Fibroblast of skin of abdomen (primary cell): ENCODE results near the gene RAF1. TPM values are rescaled to one million over a fixed set of nuclear protein-coding genes. Genes with fewer than 3 reads are reported as not detected.
"Not testable (repeated sequence)": the region's sequence is repeated elsewhere in the genome, so short reads cannot be mapped to it uniquely, and the experiment has no call there.

ENCODE experiments used
- DNase-seq: peaks from one replicate; pipeline ENCODE4 v3.0.0-alpha.2; 2013
- polyA plus RNA-seq, 2 experiments: library from polyadenylated mRNA; unstranded; fragments of 120-200 nt; gene quantifications; one replicate each; pipeline ENCODE4 v1.2.1, GENCODE V29; 2013; ENCODE audit not compliant: insufficient read length in 2 of 2

RAF1 gene
- polyA plus RNA-seq (2013, experiment 1 of 2; ENCODE audit: insufficient read length) = 71.4 TPM
- 65.9 TPM for polyA plus RNA-seq (2013, experiment 2 of 2; ENCODE audit: insufficient read length)

- DNase-seq = peak; percentile 98
Measured at GRCh38 chr3:12663936-12664908, at the start of gene RAF1. TSS of gene RAF1 (minus strand) at chr3:12664117. CDS start at chr3:12618721, 45,396 bp downstream.

- no peak for DNase-seq
Measured at GRCh38 chr3:12710062-12710461, 46.1 kb upstream of the RAF1 start.

- DNase-seq = no peak
Measured at GRCh38 chr3:12709334-12709733, 45.4 kb upstream of the RAF1 start.

- DNase-seq = peak; percentile 63
Measured at GRCh38 chr3:12708584-12709192, 44.8 kb upstream of the RAF1 start.

GRCh38 chr3:12707449-12707848 is 43.5 kb upstream of the RAF1 start:
- no peak for DNase-seq

- peak; percentile 66 for DNase-seq
Measured at GRCh38 chr3:12706504-12707253, 42.8 kb upstream of the RAF1 start.

- DNase-seq = peak; percentile 77
Measured at GRCh38 chr3:12705981-12706380, 42.1 kb upstream of the RAF1 start.

- DNase-seq = no peak
Measured at GRCh38 chr3:12705374-12705926, 41.5 kb upstream of the RAF1 start.

- no peak for DNase-seq
Measured at GRCh38 chr3:12702501-12702900, 38.6 kb upstream of the RAF1 start.

- not testable (repeated sequence) for DNase-seq
Measured at GRCh38 chr3:12701601-12702000, 37.7 kb upstream of the RAF1 start.

- DNase-seq = no peak
Measured at GRCh38 chr3:12700800-12701199, 36.9 kb upstream of the RAF1 start.

GRCh38 chr3:12695916-12696315 is 32.0 kb upstream of the RAF1 start:
- no peak for DNase-seq

- no peak for DNase-seq
Measured at GRCh38 chr3:12695112-12695511, 31.2 kb upstream of the RAF1 start.

GRCh38 chr3:12692444-12692843 is 28.5 kb upstream of the RAF1 start:
- DNase-seq = no peak

GRCh38 chr3:12689997-12690711 is 26.2 kb upstream of the RAF1 start:
- no peak for DNase-seq

GRCh38 chr3:12687948-12688347 is 24.0 kb upstream of the RAF1 start:
- no peak for DNase-seq

GRCh38 chr3:12686096-12686495 is 22.2 kb upstream of the RAF1 start:
- no peak for DNase-seq

GRCh38 chr3:12681943-12682390 is 18.1 kb upstream of the RAF1 start:
- DNase-seq = peak; percentile 70

- DNase-seq = no peak
Measured at GRCh38 chr3:12681089-12681942, 17.4 kb upstream of the RAF1 start.

- DNase-seq = peak; percentile 52
Measured at GRCh38 chr3:12679468-12679867, 15.6 kb upstream of the RAF1 start.

- DNase-seq = no peak
Measured at GRCh38 chr3:12677616-12678015, 13.7 kb upstream of the RAF1 start.
